Measurements from ENCODE around the gene CCDC93.

- TF ChIP-seq TCF7 (IDR thresholded peaks at IDR 0.05; ENCODE audit: borderline replicate concordance) (no peak), RAD21 (IDR thresholded peaks at IDR 0.05; ENCODE audit: insufficient read depth, low read depth, low read length) (no peak), TARDBP (IDR thresholded peaks at IDR 0.05; ENCODE audit: borderline replicate concordance) (no peak)
- TF ChIP-seq, protein P1, sequence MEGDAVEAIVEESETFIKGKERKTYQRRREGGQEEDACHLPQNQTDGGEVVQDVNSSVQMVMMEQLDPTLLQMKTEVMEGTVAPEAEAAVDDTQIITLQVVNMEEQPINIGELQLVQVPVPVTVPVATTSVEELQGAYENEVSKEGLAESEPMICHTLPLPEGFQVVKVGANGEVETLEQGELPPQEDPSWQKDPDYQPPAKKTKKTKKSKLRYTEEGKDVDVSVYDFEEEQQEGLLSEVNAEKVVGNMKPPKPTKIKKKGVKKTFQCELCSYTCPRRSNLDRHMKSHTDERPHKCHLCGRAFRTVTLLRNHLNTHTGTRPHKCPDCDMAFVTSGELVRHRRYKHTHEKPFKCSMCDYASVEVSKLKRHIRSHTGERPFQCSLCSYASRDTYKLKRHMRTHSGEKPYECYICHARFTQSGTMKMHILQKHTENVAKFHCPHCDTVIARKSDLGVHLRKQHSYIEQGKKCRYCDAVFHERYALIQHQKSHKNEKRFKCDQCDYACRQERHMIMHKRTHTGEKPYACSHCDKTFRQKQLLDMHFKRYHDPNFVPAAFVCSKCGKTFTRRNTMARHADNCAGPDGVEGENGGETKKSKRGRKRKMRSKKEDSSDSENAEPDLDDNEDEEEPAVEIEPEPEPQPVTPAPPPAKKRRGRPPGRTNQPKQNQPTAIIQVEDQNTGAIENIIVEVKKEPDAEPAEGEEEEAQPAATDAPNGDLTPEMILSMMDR (IDR thresholded peaks at IDR 0.05 in 2 of 3, conservative IDR thresholded peaks at IDR 0.05 in 1 of 3; ENCODE audit: control insufficient read depth in 2 of 3, extremely low read depth in 1 of 3, insufficient read depth in 1 of 3, low read depth in 3 of 3, low read length in 3 of 3), result no peak
Observed at GRCh38 chr2:117931978-117932377, 81.9 kb downstream of the CCDC93 start.

Data from GM12878 (cell line).